Loucy (cell line): ENCODE results near the gene APOC3.

Experiments
- H2AFZ ChIP-seq: fragments of 200-600 bp; sonication (generic); 2 replicates; pipeline ENCODE4 v1.6.0; 2016; ENCODE audit warnings: antibody characterized with exemption, mild to moderate bottlenecking, low read length, moderate library complexity
- H3F3A ChIP-seq: fragments of 200-600 bp; 2 replicates; pipeline ENCODE4 v1.6.0; 2016; ENCODE audit warnings: antibody characterized with exemption, low read depth, mild to moderate bottlenecking
- H3K27me3 ChIP-seq: fragments of 200-600 bp; sonication (generic); 2 replicates; pipeline ENCODE4 v1.6.1; 2014; ENCODE audit warnings: low read length, mild to moderate bottlenecking; ENCODE audit not compliant: insufficient read depth, poor library complexity, severe bottlenecking
- H3K36me3 ChIP-seq: fragments of 200-600 bp; sonication (generic); 2 replicates; pipeline ENCODE4 v1.6.1; 2016; ENCODE audit warnings: low read length; ENCODE audit not compliant: insufficient read depth
- H3K4me1 ChIP-seq: fragments of 200-600 bp; sonication (generic); 2 replicates; pipeline ENCODE4 v1.5.1; 2014; ENCODE audit warnings: low read length, mild to moderate bottlenecking; ENCODE audit not compliant: insufficient read depth, poor library complexity, severe bottlenecking
- H3K4me2 ChIP-seq: fragments of 200-600 bp; sonication (generic); 2 replicates; pipeline ENCODE4 v1.6.0; 2014; ENCODE audit warnings: antibody characterized with exemption, low read length, low read depth, mild to moderate bottlenecking; ENCODE audit not compliant: poor library complexity, severe bottlenecking
- H3K4me3 ChIP-seq: fragments of 200-600 bp; sonication (generic); 2 replicates; pipeline ENCODE4 v1.5.1; 2014; ENCODE audit warnings: low read length, mild to moderate bottlenecking, mixed read lengths; ENCODE audit not compliant: poor library complexity, severe bottlenecking
- H3K79me2 ChIP-seq: fragments of 200-600 bp; sonication (generic); 2 replicates; pipeline ENCODE4 v1.6.1; 2014; ENCODE audit warnings: low read length; ENCODE audit not compliant: insufficient read depth
- H3K9ac ChIP-seq: fragments of 200-600 bp; sonication (generic); 2 replicates; pipeline ENCODE4 v1.6.0; 2014; ENCODE audit warnings: mild to moderate bottlenecking, low read depth, low read length, moderate library complexity; ENCODE audit not compliant: poor library complexity, severe bottlenecking
- H3K9me2 ChIP-seq: fragments of 200-600 bp; sonication (generic); replicated peaks from 2 replicates; pipeline ENCODE4 v1.6.1; 2016; ENCODE audit warnings: low read depth, low read length, mixed read lengths
- H3K9me3 ChIP-seq: fragments of 200-600 bp; sonication (generic); 2 replicates; pipeline ENCODE4 v1.6.1; 2014; ENCODE audit warnings: mild to moderate bottlenecking, antibody characterized with exemption, low read length, low read depth; ENCODE audit not compliant: insufficient read depth
- H4K20me1 ChIP-seq: fragments of 200-600 bp; sonication (generic); 2 replicates; pipeline ENCODE4 v1.6.0; 2014; ENCODE audit warnings: antibody characterized with exemption, low read length, mild to moderate bottlenecking; ENCODE audit not compliant: insufficient read depth, poor library complexity, severe bottlenecking
- CTCF ChIP-seq: fragments of 200-600 bp; sonication (generic); conservative IDR thresholded peaks from 2 replicates; pipeline ENCODE4 v1.5.1; 2014; ENCODE audit warnings: mild to moderate bottlenecking, antibody characterized with exemption, low read length
- EZH2phosphoT487 ChIP-seq: fragments of 200-600 bp; IDR thresholded peaks from 2 replicates; pipeline ENCODE4 v1.6.1; 2018; ENCODE audit warnings: antibody characterized with exemption, mild to moderate bottlenecking, moderate library complexity, borderline replicate concordance

APOC3 gene

GRCh38 chr11:116835042-116835772, 5.5 kb downstream of the APOC3 start:
- Histone ChIP-seq H3K9ac (peak overlapping the region; percentile 67), H2AFZ (peak overlapping the region; percentile 61)

GRCh38 chr11:116835791-116836631, 6.3 kb downstream of the APOC3 start:
- Histone ChIP-seq H3K27me3 (no peaks in the 10 kb centered on the region), H3F3A (no peaks in the 10 kb centered on the region), H3K9ac (peak overlapping the region; percentile 67), H3K4me2 (peak overlapping the region; percentile 68), H4K20me1 (no peaks in the 10 kb centered on the region), H3K79me2 (no peaks in the 10 kb centered on the region), H3K36me3 (no peaks in the 10 kb centered on the region), H2AFZ (peak overlapping the region; percentile 61), H3K9me2 (no peaks in the 10 kb centered on the region), H3K9me3 (no peaks in the 10 kb centered on the region), H3K4me1 (peaks cover 18% of the 10 kb centered on the region), H3K4me3 (peak overlapping the region; percentile 67)
- TF ChIP-seq CTCF = peak; percentile 55
- TF ChIP-seq EZH2phosphoT487 = no peak

More at GRCh38 chr11:116835042-116835772, 5.5 kb downstream of the APOC3 start:
- H3K36me3 ChIP-seq = no peaks in the 10 kb centered on the region
- H3K4me1 ChIP-seq = peaks cover 10% of the 10 kb centered on the region
- no peaks in the 10 kb centered on the region for H3K9me2 ChIP-seq
- no peaks in the 10 kb centered on the region for H3K27me3 ChIP-seq
- no peaks in the 10 kb centered on the region for H3K9me3 ChIP-seq
- peak overlapping the region; percentile 67 for H3K4me3 ChIP-seq
- no peaks in the 10 kb centered on the region for H3K79me2 ChIP-seq
- H3F3A ChIP-seq = no peaks in the 10 kb centered on the region
- TF ChIP-seq CTCF = no peak
- no peak for TF ChIP-seq EZH2phosphoT487
- H3K4me2 ChIP-seq = peak overlapping the region; percentile 68
- H4K20me1 ChIP-seq = no peaks in the 10 kb centered on the region

GRCh38 chr11:116836632-116836991, 6.9 kb downstream of the APOC3 start:
- Histone ChIP-seq H3K4me3 (peak overlapping the region; percentile 67), H2AFZ (no peak overlapping the region; the same call in 1 of the 2 replicates), H3K9me2 (no peaks in the 10 kb centered on the region), H3K27me3 (no peaks in the 10 kb centered on the region), H3K4me1 (peaks cover 18% of the 10 kb centered on the region), H3K9ac (peak overlapping the region; percentile 67), H3K9me3 (no peaks in the 10 kb centered on the region), H3K4me2 (peak overlapping the region; percentile 68), H3K79me2 (no peaks in the 10 kb centered on the region), H4K20me1 (no peaks in the 10 kb centered on the region), H3K36me3 (no peaks in the 10 kb centered on the region), H3F3A (no peaks in the 10 kb centered on the region)
- TF ChIP-seq EZH2phosphoT487 (no peak), CTCF (no peak)
